ENCODE measurements around the gene CTTN. TPM values are rescaled to one million over a fixed set of nuclear protein-coding genes. Genes with fewer than 3 reads are reported as not detected.

The CTTN gene
- total RNA-seq, 6 experiments from 2014 or later, result 365 to 411 (median 374) TPM

- Mint-ChIP-seq H3K4me3 (no peak overlapping the region), H3K36me3 (ENCODE audit: low read depth) (peaks cover 30% of the 10 kb centered on the region), H3K4me1 (ENCODE audit: low read depth) (no peaks in the 10 kb centered on the region), H3K9me3 (no peaks in the 10 kb centered on the region), H3K27me3 (ENCODE audit: insufficient read depth) (peaks cover 6% of the 10 kb centered on the region), H3K27ac (no peak overlapping the region)
- TF ChIP-seq CTCF (IDR thresholded peaks at IDR 0.05), result no peak
- DNase-seq, result no peak
These were observed 34.7 kb downstream of the CTTN start for GRCh38 chr11:70433038-70433437.

- TF ChIP-seq CTCF (IDR thresholded peaks at IDR 0.05), result no peak
- DNase-seq, result no peak
- Mint-ChIP-seq H3K27ac (no peak overlapping the region), H3K4me3 (no peak overlapping the region), H3K4me1 (ENCODE audit: low read depth) (no peaks in the 10 kb centered on the region), H3K36me3 (ENCODE audit: low read depth) (peaks cover 32% of the 10 kb centered on the region), H3K27me3 (ENCODE audit: insufficient read depth) (peaks cover 4% of the 10 kb centered on the region), H3K9me3 (no peaks in the 10 kb centered on the region)
These were observed 35.2 kb downstream of the CTTN start for GRCh38 chr11:70433526-70433925.

- Mint-ChIP-seq H3K36me3 (ENCODE audit: low read depth) (peaks cover 31% of the 10 kb centered on the region), H3K4me1 (ENCODE audit: low read depth) (no peaks in the 10 kb centered on the region), H3K4me3 (no peak overlapping the region), H3K9me3 (no peaks in the 10 kb centered on the region), H3K27me3 (ENCODE audit: insufficient read depth) (peaks cover 4% of the 10 kb centered on the region), H3K27ac (no peak overlapping the region)
- no peak for DNase-seq
- TF ChIP-seq CTCF (IDR thresholded peaks at IDR 0.05), result no peak
These were observed 35.9 kb downstream of the CTTN start for GRCh38 chr11:70433966-70434812.

- Mint-ChIP-seq H3K4me1 (ENCODE audit: low read depth) (no peaks in the 10 kb centered on the region), H3K9me3 (no peaks in the 10 kb centered on the region), H3K27me3 (ENCODE audit: insufficient read depth) (peaks cover 7% of the 10 kb centered on the region), H3K4me3 (no peak overlapping the region), H3K36me3 (ENCODE audit: low read depth) (peaks cover 36% of the 10 kb centered on the region), H3K27ac (no peak overlapping the region)
- TF ChIP-seq CTCF (IDR thresholded peaks at IDR 0.05), result no peak
- no peak for DNase-seq
These were observed 36.5 kb downstream of the CTTN start for GRCh38 chr11:70434813-70435278.

GRCh38 chr11:70435361-70435760 lies 37.0 kb downstream of the CTTN start:
- Mint-ChIP-seq H3K4me1 (ENCODE audit: low read depth) (no peaks in the 10 kb centered on the region), H3K27ac (no peak overlapping the region), H3K9me3 (no peaks in the 10 kb centered on the region), H3K4me3 (no peak overlapping the region), H3K36me3 (ENCODE audit: low read depth) (peaks cover 40% of the 10 kb centered on the region), H3K27me3 (ENCODE audit: insufficient read depth) (peaks cover 12% of the 10 kb centered on the region)
- no peak for TF ChIP-seq CTCF (IDR thresholded peaks at IDR 0.05)
- no peak for DNase-seq
